ENCODE measurements around the gene YIF1B. TPM values are rescaled to one million over a fixed set of nuclear protein-coding genes. Genes with fewer than 3 reads are reported as not detected.

Gene YIF1B
- total and polyA plus RNA-seq, 2 experiments from 2014 or later, result 82.8 to 106 TPM

DNA sequence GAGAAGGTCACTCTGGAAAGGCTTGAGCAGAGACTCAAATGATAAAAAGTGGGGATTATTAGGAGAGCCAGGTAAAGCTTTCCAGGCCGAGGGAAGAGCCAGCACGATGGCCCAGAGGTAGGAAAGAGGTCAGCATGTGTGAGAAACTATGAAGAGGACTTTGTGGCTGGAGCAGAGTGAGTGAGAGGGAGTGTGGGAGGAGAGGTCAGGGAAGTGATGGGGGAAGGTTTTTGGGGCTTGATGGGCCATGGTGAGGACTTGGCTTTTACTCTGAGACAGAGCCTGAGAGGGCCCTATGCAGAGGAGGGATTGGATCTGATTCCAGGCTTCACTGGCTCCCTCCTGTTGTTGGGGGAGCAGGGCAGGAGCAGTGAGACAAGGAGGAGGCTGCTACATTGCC, 25.2 kb upstream of the YIF1B start:
- no peak overlapping the region for H3K4me3 ChIP-seq
- DNase-seq (ENCODE audit: low spot score) (no peak), ATAC-seq (no peak)
- no peaks in the 10 kb centered on the region for H3K9me2 ChIP-seq (ENCODE audit: insufficient read depth)
- no peaks in the 10 kb centered on the region; the same call in 1 of the 2 replicates for H3K36me3 ChIP-seq (ENCODE audit: insufficient read depth)
- no peak overlapping the region for H2AFZ ChIP-seq
- no peak overlapping the region for H3K27ac Mint-ChIP-seq
- H3F3A ChIP-seq (replicated peaks; ENCODE audit: low read depth), result no peaks in the 10 kb centered on the region
- no peak overlapping the region for H3K4me3 Mint-ChIP-seq
- no peaks in the 10 kb centered on the region for H3K27me3 ChIP-seq (ENCODE audit: insufficient read depth)
- no peak overlapping the region for H3K27ac ChIP-seq (ENCODE audit: low read depth)
- TF ChIP-seq STAT1 (IDR thresholded peaks at IDR 0.05; ENCODE audit: unreplicated experiment) (no peak), EZH2phosphoT487 (IDR thresholded peaks at IDR 0.05; ENCODE audit: unreplicated experiment) (no peak), NANOG (IDR thresholded peaks at IDR 0.05; ENCODE audit: borderline replicate concordance) (no peak), JUNB (IDR thresholded peaks at IDR 0.05; ENCODE audit: unreplicated experiment) (no peak), POLR2AphosphoS5 (IDR thresholded peaks at IDR 0.05; ENCODE audit: low read depth) (no peak), CTCF (conservative IDR thresholded peaks at IDR 0.05; ENCODE audit: low read depth in 2 of 2) (no peak), ZNF331 (CRISPR knock-in tag; IDR thresholded peaks at IDR 0.05; ENCODE audit: low read depth) (no peak), ZNF462 (CRISPR knock-in tag; IDR thresholded peaks at IDR 0.05) (no peak), ZNF114 (CRISPR knock-in tag; IDR thresholded peaks at IDR 0.05) (no peak), EZH2 (IDR thresholded peaks at IDR 0.05; ENCODE audit: low read depth, unreplicated experiment) (no peak), REST (IDR thresholded peaks at IDR 0.05; ENCODE audit: unreplicated experiment) (no peak)
- TF ChIP-seq, protein P1, sequence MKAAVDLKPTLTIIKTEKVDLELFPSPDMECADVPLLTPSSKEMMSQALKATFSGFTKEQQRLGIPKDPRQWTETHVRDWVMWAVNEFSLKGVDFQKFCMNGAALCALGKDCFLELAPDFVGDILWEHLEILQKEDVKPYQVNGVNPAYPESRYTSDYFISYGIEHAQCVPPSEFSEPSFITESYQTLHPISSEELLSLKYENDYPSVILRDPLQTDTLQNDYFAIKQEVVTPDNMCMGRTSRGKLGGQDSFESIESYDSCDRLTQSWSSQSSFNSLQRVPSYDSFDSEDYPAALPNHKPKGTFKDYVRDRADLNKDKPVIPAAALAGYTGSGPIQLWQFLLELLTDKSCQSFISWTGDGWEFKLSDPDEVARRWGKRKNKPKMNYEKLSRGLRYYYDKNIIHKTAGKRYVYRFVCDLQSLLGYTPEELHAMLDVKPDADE (IDR thresholded peaks at IDR 0.05), result no peak
- H3K36me3 Mint-ChIP-seq (ENCODE audit: low read depth), result no peaks in the 10 kb centered on the region; the same call in 2 of the 3 replicates
- H3K9me3 Mint-ChIP-seq, result no peaks in the 10 kb centered on the region
- no peak overlapping the region for H3K4me2 ChIP-seq
- no peaks in the 10 kb centered on the region for H4K20me1 ChIP-seq (replicated peaks; ENCODE audit: insufficient read depth)
- peaks cover 13% of the 10 kb centered on the region for H3K27me3 Mint-ChIP-seq (ENCODE audit: insufficient read depth, low read depth, poor library complexity)
- H3K4me1 ChIP-seq (ENCODE audit: insufficient read depth), result peaks cover 10% of the 10 kb centered on the region; the same call in 1 of the 2 replicates
- no peaks in the 10 kb centered on the region for H3K79me2 ChIP-seq (replicated peaks; ENCODE audit: insufficient read depth)
- peaks cover 12% of the 10 kb centered on the region for H3K4me1 Mint-ChIP-seq
